OCI-LY1 (cell line): Measurements from ENCODE around the gene DNAJB1.

Experiments
- H2AFZ ChIP-seq: fragments of 200-600 bp; sonication (generic), shearing (Covaris generic); 2 replicates; pipeline ENCODE4 v1.6.0; 2014; ENCODE audit warnings: antibody characterized with exemption, mild to moderate bottlenecking, low read length
- H3F3A ChIP-seq: fragments of 200-600 bp; sonication (generic), shearing (Covaris generic); 2 replicates; pipeline ENCODE4 v1.6.0; 2014; ENCODE audit warnings: mild to moderate bottlenecking, antibody characterized with exemption, low read length, moderate library complexity; ENCODE audit not compliant: insufficient read depth
- H3K27ac ChIP-seq: fragments of 200-600 bp; sonication (generic); 2 replicates; pipeline ENCODE4 v1.5.1; 2014; ENCODE audit warnings: low read length, mixed run types, mild to moderate bottlenecking, low read depth; ENCODE audit not compliant: poor library complexity, severe bottlenecking
- H3K27me3 ChIP-seq: fragments of 200-600 bp; sonication (generic); 2 replicates; pipeline ENCODE4 v1.6.0; 2014; ENCODE audit warnings: antibody characterized with exemption, mild to moderate bottlenecking, low read length, moderate library complexity; ENCODE audit not compliant: insufficient read depth
- H3K36me3 ChIP-seq: fragments of 200-600 bp; sonication (generic); 2 replicates; pipeline ENCODE4 v1.6.1; 2014; ENCODE audit warnings: mild to moderate bottlenecking, antibody characterized with exemption, low read length, moderate library complexity, mixed read lengths; ENCODE audit not compliant: insufficient read depth
- H3K4me1 ChIP-seq: fragments of 200-600 bp; sonication (generic); 2 replicates; pipeline ENCODE4 v1.5.1; 2014; ENCODE audit warnings: mild to moderate bottlenecking, low read length, moderate library complexity; ENCODE audit not compliant: insufficient read depth, severe bottlenecking
- H3K4me2 ChIP-seq: fragments of 200-600 bp; sonication (generic), shearing (Covaris generic); 2 replicates; pipeline ENCODE4 v1.6.1; 2014; ENCODE audit warnings: low read length
- H3K4me3 ChIP-seq: fragments of 200-600 bp; sonication (generic); 2 replicates; pipeline ENCODE4 v1.5.1; 2014; ENCODE audit warnings: low read length, low read depth, mild to moderate bottlenecking, mixed read lengths; ENCODE audit not compliant: poor library complexity, severe bottlenecking
- H3K79me2 ChIP-seq: fragments of 200-600 bp; shearing (Covaris generic); 2 replicates; pipeline ENCODE4 v1.6.1; 2016; ENCODE audit warnings: mixed run types, low read length, mixed read lengths; ENCODE audit not compliant: insufficient read depth
- H3K9ac ChIP-seq: fragments of 200-600 bp; sonication (generic), shearing (Covaris generic); 2 replicates; pipeline ENCODE4 v1.6.1; 2014; ENCODE audit warnings: mild to moderate bottlenecking, low read length, mixed read lengths
- H3K9me2 ChIP-seq: fragments of 200-600 bp; sonication (generic), shearing (Covaris generic); 2 replicates; pipeline ENCODE4 v1.6.1; 2014; ENCODE audit warnings: low read depth, mild to moderate bottlenecking, low read length, mixed read lengths
- H3K9me3 ChIP-seq: fragments of 200-600 bp; shearing (Covaris generic); 2 replicates; pipeline ENCODE4 v1.6.1; 2014; ENCODE audit warnings: low read length, mixed read lengths
- H4K20me1 ChIP-seq: fragments of 200-600 bp; sonication (generic), shearing (Covaris generic); 2 replicates; pipeline ENCODE4 v1.6.0; 2016; ENCODE audit warnings: mild to moderate bottlenecking, low read length; ENCODE audit not compliant: insufficient read depth
- EZH2 ChIP-seq: fragments of 200-600 bp; sonication (generic), shearing (Covaris generic); IDR thresholded peaks from 2 replicates; pipeline ENCODE4 v1.8.0; 2017; ENCODE audit warnings: borderline replicate concordance, mixed run types, mild to moderate bottlenecking, antibody characterized with exemption, low read length, moderate library complexity, mixed read lengths
- TF ChIP-seq, protein P1 (sequence below): fragments of 200-600 bp; sonication (generic), shearing (Covaris generic); IDR thresholded peaks from 2 replicates; pipeline ENCODE4 v1.5.1; 2017; ENCODE audit warnings: mild to moderate bottlenecking, antibody characterized with exemption, low read length, moderate library complexity, mixed read lengths

The DNAJB1 gene

DNA sequence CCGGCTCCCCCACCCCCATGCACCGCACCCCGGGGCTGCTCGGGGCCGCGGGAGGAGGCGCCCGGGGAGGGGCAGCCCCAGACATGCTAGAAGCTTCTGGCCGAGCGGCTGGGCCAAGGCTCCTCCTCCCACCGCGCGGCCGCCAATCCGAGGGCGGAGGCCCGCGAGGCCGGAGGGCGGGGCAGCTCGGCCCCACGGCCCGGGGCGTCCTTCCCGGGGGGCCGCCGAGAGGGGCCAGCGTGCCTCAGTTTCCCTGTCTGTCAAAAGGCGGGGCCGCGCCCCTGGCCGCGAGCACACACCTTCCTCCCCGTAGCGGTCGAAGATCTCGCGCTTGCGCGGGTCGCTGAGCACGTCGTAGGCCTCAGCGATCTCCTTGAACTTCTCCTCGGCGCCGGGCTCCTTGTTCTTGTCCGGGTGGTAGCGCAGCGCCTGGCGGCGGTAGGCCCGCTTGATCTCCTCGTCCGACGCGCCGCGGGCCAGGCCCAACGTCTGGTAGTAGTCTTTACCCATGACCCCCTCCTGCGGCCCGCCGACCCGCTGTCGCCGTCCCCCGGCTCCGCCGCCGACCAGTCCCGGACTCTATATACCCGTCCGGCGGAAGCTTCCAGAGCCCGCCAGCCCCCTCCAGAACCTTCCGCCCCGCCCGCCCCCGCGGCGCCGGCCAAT, at the start of gene DNAJB1:
DNAJB1 (minus strand) TSS at position 558 of the 666 bp plus-strand sequence; CDS start at position 510, 48 bp downstream.
- no peaks in the 10 kb centered on the region for H3K9me3 ChIP-seq
- peak within 1 kb of the TSS; percentile 84 for H3K4me2 ChIP-seq
- no peak for TF ChIP-seq EZH2
- TF ChIP-seq, protein P1, sequence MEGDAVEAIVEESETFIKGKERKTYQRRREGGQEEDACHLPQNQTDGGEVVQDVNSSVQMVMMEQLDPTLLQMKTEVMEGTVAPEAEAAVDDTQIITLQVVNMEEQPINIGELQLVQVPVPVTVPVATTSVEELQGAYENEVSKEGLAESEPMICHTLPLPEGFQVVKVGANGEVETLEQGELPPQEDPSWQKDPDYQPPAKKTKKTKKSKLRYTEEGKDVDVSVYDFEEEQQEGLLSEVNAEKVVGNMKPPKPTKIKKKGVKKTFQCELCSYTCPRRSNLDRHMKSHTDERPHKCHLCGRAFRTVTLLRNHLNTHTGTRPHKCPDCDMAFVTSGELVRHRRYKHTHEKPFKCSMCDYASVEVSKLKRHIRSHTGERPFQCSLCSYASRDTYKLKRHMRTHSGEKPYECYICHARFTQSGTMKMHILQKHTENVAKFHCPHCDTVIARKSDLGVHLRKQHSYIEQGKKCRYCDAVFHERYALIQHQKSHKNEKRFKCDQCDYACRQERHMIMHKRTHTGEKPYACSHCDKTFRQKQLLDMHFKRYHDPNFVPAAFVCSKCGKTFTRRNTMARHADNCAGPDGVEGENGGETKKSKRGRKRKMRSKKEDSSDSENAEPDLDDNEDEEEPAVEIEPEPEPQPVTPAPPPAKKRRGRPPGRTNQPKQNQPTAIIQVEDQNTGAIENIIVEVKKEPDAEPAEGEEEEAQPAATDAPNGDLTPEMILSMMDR = no peak
- H3K4me1 ChIP-seq = peaks cover 41% of the 10 kb centered on the region
- peaks cover 16% of the 10 kb centered on the region for H3K79me2 ChIP-seq
- peak within 1 kb of the TSS; percentile 78 for H3K27ac ChIP-seq
- no peaks in the 10 kb centered on the region for H3K27me3 ChIP-seq
- H3F3A ChIP-seq = peaks cover 14% of the 10 kb centered on the region
- peak within 1 kb of the TSS; percentile 98 for H3K4me3 ChIP-seq
- no peak within 1 kb of the TSS for H2AFZ ChIP-seq
- H3K9me2 ChIP-seq = no peaks in the 10 kb centered on the region
- peak within 1 kb of the TSS; percentile 99 for H3K9ac ChIP-seq
- no peaks in the 10 kb centered on the region for H4K20me1 ChIP-seq
- H3K36me3 ChIP-seq = peaks cover 40% of the 10 kb centered on the region

DNA sequence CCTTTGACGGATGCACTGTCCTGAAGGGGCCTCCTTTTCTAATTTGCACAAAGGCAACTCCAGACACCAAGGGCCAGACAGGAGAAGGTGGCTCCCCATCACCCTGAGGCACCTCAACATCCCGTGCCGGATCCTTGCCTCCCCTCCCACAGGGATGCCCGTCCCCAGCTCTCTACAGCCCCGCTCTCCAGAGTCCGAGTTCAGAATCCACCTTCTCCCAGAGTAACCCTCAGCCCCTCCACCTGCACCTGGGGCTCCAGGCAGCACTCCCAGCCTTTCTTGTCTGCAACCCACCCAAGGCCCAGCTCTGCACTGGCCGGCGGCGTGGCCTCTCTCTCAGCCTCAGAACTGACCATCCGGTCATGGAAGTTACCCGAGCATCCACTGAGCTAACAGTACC, 48.9 kb upstream of the DNAJB1 start:
- peaks cover 12% of the 10 kb centered on the region for H3K4me1 ChIP-seq
- no peak overlapping the region for H3K4me2 ChIP-seq
- H3K9ac ChIP-seq = no peak overlapping the region
- no peaks in the 10 kb centered on the region for H3K9me3 ChIP-seq
- H4K20me1 ChIP-seq = no peaks in the 10 kb centered on the region
- TF ChIP-seq, protein P1 = no peak
- no peak for TF ChIP-seq EZH2
- no peak overlapping the region for H3K4me3 ChIP-seq
- no peaks in the 10 kb centered on the region for H3K9me2 ChIP-seq
- peaks cover 33% of the 10 kb centered on the region; the same call in 1 of the 2 replicates for H3K36me3 ChIP-seq
- H3K79me2 ChIP-seq = peaks cover 9% of the 10 kb centered on the region
- no peak overlapping the region for H3K27ac ChIP-seq
- H3K27me3 ChIP-seq = no peaks in the 10 kb centered on the region
- no peaks in the 10 kb centered on the region for H3F3A ChIP-seq
- H2AFZ ChIP-seq = no peak overlapping the region

DNA sequence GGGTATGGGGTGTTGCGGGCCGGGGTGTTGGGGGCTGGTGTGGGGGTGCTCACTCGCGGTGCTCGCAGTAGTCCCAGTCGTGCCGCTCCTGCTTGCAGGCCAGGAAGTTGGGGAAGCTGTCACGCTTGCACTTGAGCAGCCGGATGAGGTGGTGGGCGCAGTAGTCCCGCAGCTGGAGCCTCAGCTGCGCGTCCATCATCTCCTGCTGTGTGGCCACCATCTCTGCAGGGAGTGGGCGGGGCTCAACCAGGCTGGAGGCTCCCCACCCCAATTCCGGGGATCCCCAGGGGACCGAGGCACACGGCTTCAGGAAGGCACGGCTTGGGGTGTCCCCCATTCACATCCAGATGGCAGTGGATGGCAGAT, 48.5 kb upstream of the DNAJB1 start:
- Histone ChIP-seq H3K9me3 (no peaks in the 10 kb centered on the region), H3K27me3 (no peaks in the 10 kb centered on the region), H3F3A (no peaks in the 10 kb centered on the region), H3K4me2 (no peak overlapping the region), H3K9ac (no peak overlapping the region), H4K20me1 (no peaks in the 10 kb centered on the region), H3K4me3 (no peak overlapping the region), H3K79me2 (peaks cover 9% of the 10 kb centered on the region), H3K36me3 (peaks cover 33% of the 10 kb centered on the region; the same call in 1 of the 2 replicates), H3K4me1 (peaks cover 11% of the 10 kb centered on the region), H2AFZ (no peak overlapping the region), H3K9me2 (no peaks in the 10 kb centered on the region), H3K27ac (no peak overlapping the region)
- no peak for TF ChIP-seq EZH2
- TF ChIP-seq, protein P1 = no peak
